ENCODE data around the gene CNOT6.

DNA sequence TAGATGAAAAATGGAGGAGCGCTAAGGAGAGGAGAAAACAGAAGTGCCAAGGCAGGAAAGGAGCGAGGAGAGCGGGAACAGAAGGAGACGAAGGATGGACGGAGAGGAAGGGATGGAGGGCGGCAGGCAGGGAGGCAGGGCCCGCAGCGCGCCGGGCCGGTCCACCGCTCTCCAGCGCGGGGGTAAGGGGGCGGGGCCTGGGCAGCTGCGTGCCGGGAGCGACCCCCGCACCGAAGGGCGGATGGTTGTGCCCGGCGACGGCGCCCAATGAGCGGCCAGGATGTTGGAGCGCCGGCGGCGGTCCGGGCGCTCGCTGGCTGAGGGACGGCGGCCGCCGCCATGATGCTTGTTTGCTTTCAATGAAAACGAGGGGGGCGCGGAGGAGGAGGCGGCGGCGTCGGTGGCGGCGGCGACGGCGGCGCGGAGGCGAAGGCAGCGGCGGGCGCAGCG lies at the start of gene CNOT6:
- TF ChIP-seq, protein P1, sequence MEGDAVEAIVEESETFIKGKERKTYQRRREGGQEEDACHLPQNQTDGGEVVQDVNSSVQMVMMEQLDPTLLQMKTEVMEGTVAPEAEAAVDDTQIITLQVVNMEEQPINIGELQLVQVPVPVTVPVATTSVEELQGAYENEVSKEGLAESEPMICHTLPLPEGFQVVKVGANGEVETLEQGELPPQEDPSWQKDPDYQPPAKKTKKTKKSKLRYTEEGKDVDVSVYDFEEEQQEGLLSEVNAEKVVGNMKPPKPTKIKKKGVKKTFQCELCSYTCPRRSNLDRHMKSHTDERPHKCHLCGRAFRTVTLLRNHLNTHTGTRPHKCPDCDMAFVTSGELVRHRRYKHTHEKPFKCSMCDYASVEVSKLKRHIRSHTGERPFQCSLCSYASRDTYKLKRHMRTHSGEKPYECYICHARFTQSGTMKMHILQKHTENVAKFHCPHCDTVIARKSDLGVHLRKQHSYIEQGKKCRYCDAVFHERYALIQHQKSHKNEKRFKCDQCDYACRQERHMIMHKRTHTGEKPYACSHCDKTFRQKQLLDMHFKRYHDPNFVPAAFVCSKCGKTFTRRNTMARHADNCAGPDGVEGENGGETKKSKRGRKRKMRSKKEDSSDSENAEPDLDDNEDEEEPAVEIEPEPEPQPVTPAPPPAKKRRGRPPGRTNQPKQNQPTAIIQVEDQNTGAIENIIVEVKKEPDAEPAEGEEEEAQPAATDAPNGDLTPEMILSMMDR (IDR thresholded peaks at IDR 0.05): no peak
- TF ChIP-seq EP300 (IDR thresholded peaks at IDR 0.05) (no peak), POLR2AphosphoS5 (IDR thresholded peaks at IDR 0.05) (peak; percentile 32 to 79 (median 64)), POLR2A (IDR thresholded peaks at IDR 0.05) (no peak)

Measured in stomach (tissue), 4 donors.